PFSK-1 (cell line): ENCODE results near the gene LEFTY1.

ENCODE experiments used
- FOXP2 ChIP-seq: optimal IDR thresholded peaks from 2 replicates; pipeline ENCODE3; 2011; ENCODE audit warnings: borderline replicate concordance, control low read depth, inconsistent platforms; ENCODE audit not compliant: insufficient read depth; ENCODE audit errors: extremely low read length, extremely low read depth
- POLR2AphosphoS5 ChIP-seq: IDR thresholded peaks from 2 replicates; pipeline ENCODE4 v1.6.1; 2012; ENCODE audit warnings: low read depth, mild to moderate bottlenecking, control low read depth, low read length, moderate library complexity
- REST ChIP-seq, 2 experiments: IDR thresholded peaks; 2 replicates each; pipeline versions ENCODE4 v1.6.1 to v1.8.0; 2011 to 2012; ENCODE audit warnings: low read depth in 2 of 2, low read length in 2 of 2, control low read depth in 1 of 2, inconsistent platforms in 1 of 2, mild to moderate bottlenecking in 1 of 2, moderate library complexity in 1 of 2; ENCODE audit not compliant: insufficient read depth in 1 of 2
- SIN3A ChIP-seq: IDR thresholded peaks from 2 replicates; pipeline ENCODE4 v1.6.1; 2012; ENCODE audit warnings: mild to moderate bottlenecking, low read length, moderate library complexity, borderline replicate concordance; ENCODE audit not compliant: insufficient read depth
- TAF1 ChIP-seq: IDR thresholded peaks from 2 replicates; pipeline ENCODE4 v1.6.1; 2012; ENCODE audit warnings: low read length, control low read depth, borderline replicate concordance; ENCODE audit not compliant: insufficient read depth

LEFTY1 gene

DNA sequence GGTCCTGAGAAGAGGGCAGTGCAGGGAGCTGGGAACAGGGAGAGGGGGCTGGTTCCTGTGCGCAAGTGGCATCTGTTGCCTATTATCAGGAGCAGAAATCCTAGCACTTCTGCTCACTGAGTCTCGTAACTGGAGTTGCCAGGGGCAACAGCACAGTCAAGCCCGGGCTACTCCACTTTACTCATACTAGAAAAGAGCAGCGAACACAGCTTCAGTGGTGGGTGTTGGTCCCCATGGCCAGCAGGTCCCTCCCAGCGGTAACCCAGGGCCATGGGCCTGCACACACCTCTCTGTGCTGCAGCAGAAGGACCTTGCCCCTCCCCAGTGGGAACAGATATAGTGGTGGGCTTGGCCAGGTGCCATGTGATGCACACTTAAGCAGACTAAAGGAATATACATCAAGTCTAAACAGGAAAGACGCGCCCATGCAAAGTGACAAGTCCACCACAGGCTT lies 26.6 kb upstream of the LEFTY1 start:
- TF ChIP-seq TAF1 (no peak), FOXP2 (no peak), POLR2AphosphoS5 (no peak), SIN3A (no peak), REST (IDR thresholded peaks at IDR 0.05; ENCODE audit: insufficient read depth in 1 of 2, low read depth in 2 of 2, low read length in 2 of 2) (no peak)

DNA sequence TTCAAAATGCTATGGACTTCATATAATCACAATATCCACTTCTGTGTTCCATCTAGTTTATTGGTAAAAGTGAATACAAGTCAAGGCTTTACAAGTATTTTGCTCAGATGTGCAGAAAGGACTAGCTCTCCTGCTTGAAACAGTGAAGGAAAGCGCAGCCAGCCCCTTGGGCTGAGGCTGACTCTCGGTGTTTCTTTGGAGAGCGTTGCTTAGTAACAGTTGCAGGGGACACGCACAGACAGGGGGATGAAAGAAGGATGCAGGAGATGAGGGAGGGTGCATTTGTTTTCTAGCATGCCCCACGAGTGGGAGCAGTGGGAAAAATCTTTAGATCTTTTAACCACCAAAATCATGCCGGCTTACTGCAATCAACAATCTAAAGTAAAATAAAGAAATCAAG lies 26.0 kb upstream of the LEFTY1 start:
- TF ChIP-seq POLR2AphosphoS5 (no peak), REST (IDR thresholded peaks at IDR 0.05; ENCODE audit: insufficient read depth in 1 of 2, low read depth in 2 of 2, low read length in 2 of 2) (no peak), FOXP2 (no peak), SIN3A (no peak), TAF1 (no peak)

DNA sequence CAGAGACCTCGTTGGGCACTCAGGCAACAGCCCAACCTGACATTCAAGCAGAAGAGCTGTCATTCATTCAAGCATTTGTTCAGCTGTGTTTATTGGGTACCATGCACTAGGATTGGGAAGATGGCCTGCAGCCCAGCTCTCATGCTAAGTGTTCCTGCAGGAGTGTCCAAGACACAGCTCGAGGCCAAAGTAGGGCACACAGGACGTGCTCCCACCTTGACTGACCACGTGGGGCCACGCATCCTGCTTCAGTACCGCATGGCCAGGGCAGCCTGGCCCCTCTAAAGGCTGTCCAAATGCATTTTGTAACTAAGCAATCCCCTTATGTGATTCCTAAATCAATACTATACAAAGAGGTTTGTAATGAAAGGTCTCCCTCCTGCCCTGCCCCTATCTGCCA lies 25.4 kb upstream of the LEFTY1 start:
- TF ChIP-seq FOXP2 (no peak), TAF1 (no peak), SIN3A (no peak), POLR2AphosphoS5 (no peak), REST (IDR thresholded peaks at IDR 0.05; ENCODE audit: insufficient read depth in 1 of 2, low read depth in 2 of 2, low read length in 2 of 2) (no peak)

DNA sequence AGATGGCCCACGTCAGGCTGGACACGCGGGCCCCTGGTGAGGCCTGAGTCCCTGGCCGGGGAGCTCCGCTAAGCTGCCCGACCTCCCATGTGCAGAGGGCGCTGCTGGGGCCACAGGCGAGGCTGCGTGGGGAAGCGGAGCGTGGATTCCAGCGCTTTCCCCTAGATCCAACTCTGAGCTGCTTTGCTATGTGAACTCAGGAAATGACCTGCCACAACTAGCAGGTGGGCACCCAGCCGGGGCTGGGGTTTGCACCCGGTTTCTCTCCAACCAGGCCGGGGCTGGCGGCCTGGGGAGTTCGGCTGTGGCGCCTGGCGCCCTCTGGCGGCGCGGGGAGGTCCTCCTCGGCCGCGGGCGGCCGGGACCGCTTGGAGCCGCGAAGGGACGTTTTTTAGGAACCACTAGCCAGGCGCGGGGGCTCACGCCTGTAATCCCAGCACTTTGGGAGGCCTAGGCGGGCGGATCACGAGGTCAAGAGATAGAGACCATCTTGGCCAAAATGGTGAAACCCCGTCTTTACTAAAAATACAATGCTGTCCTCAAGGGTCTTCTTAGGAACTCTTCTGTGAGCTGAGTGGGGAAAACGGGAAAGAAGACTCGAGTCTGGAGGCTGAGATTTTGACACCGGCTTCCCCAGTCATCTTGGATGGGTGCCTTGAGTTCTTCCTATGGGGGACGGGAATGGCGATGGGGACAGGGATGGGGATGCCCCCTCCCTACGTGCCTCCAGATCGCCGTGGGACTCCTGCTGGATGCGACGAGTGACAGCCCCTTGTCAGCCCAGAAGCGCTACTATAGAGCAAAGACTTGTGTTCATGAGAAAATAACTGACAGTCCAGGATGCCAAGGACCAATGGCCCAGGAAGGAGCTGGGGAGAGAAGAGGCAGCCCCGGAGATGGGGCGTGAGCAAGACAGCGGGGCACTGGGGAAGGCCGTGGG lies 22.5 kb upstream of the LEFTY1 start:
- TF ChIP-seq SIN3A (no peak), FOXP2 (no peak), REST (IDR thresholded peaks at IDR 0.05; ENCODE audit: insufficient read depth in 1 of 2, low read depth in 2 of 2, low read length in 2 of 2) (no peak), TAF1 (no peak), POLR2AphosphoS5 (no peak)
